H1 (cell line): ENCODE data around the gene ATG7. TPM values are rescaled to one million over a fixed set of nuclear protein-coding genes. Genes with fewer than 3 reads are reported as not detected.

Experiments
- HDAC2 ChIP-seq, 2 experiments: fragments of 300-600 bp in 1 of 2; sonication (generic) in 1 of 2; IDR thresholded peaks; 2 replicates each; pipeline ENCODE4 v1.6.1; 2011 to 2012; ENCODE audit warnings: low read depth in 2 of 2, low read length in 2 of 2, mild to moderate bottlenecking in 2 of 2, moderate library complexity in 2 of 2, borderline replicate concordance in 1 of 2, inconsistent platforms in 1 of 2
- polyA plus RNA-seq, 7 experiments: library from polyadenylated mRNA; depleted of rRNA in 3 of 7; stranded (reverse) in 5 of 7; unstranded in 2 of 7; fragments of >200 nt in 5 of 7; fragments of 200-250 nt in 2 of 7; gene quantifications; 1 replicate in 5 of 7; 2 replicates in 1 of 7; 4 replicates in 1 of 7; pipeline versions ENCODE4 v1.2.1 to v1.2.3, GENCODE V29; 2011 to 2013; ENCODE audit warnings: missing spikeins in 2 of 7, mixed read lengths in 2 of 7
- total RNA-seq: library from RNA; stranded (reverse); fragmentation: NEBNext Ultra II Directional; extraction: Animal tissue kit (Norgen Biotek cat#: 25700); gene quantifications from 2 replicates; pipeline ENCODE4 v1.2.1, GENCODE V29; 2021

ATG7 gene
- total and polyA plus RNA-seq, 2 of the 8 experiments (the other 6 are each of a cell fraction or from before 2014, with no cell fraction given): 15.0 to 19.1 TPM

DNA sequence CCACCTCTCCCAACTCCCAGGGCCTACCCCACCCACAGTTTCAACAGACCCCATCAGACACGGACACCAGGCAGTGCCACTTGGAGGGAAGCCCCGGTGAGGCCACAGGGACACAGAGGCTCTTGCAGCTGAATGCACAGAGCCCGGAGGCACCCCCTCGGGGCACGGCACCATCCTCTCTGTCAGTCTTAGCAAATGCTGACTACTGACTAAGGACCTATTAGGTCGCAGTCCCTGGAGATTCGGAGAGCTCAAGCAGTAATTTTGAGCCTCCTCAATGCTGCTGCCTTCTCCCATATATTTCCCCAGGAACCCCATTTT is 291.6 kb downstream of the ATG7 start (continued):
- TF ChIP-seq HDAC2 (IDR thresholded peaks at IDR 0.05; ENCODE audit: borderline replicate concordance in 1 of 2, low read depth in 2 of 2, low read length in 2 of 2): no peak
